Activated CD8-positive, alpha-beta memory T cell treated with anti-CD3 and anti-CD28 coated beads, Interleukin-2, amount 50 U/mL, for 1 hour (primary cell): ENCODE measurements around the gene GFER.
"Not testable (repeated sequence)": the region's sequence is repeated elsewhere in the genome, so short reads cannot be mapped to it uniquely, and the experiment has no call there.

ENCODE experiments used
- DNase-seq: peaks from one replicate; pipeline ENCODE4 v3.0.0-alpha.2; 2020; ENCODE audit errors: extremely low read depth

The GFER gene

GRCh38 chr16:2026461-2027023 is 42.5 kb downstream of the GFER start, which contains the start of gene NHERF2:
NHERF2 (plus strand) TSS chr16:2026902; CDS start chr16:2027006, 104 bp downstream.
- DNase-seq, result no peak

GRCh38 chr16:2027024-2028010 is 43.3 kb downstream of the GFER start:
- DNase-seq, result no peak

- DNase-seq, result no peak
These were observed 44.2 kb downstream of the GFER start for GRCh38 chr16:2028146-2028545.

GRCh38 chr16:2028620-2029220 is 44.7 kb downstream of the GFER start:
- no peak for DNase-seq

- DNase-seq, result no peak
These were observed 45.4 kb downstream of the GFER start for GRCh38 chr16:2029350-2029749.

GRCh38 chr16:2030036-2030435 is 46.0 kb downstream of the GFER start:
- DNase-seq, result no peak

GRCh38 chr16:2031081-2031577 is 47.1 kb downstream of the GFER start:
- DNase-seq, result no peak

- no peak for DNase-seq
These were observed 48.5 kb downstream of the GFER start for GRCh38 chr16:2032285-2033056.

- DNase-seq, result no peak
These were observed 49.3 kb downstream of the GFER start for GRCh38 chr16:2033057-2033908.

- DNase-seq, result not testable (repeated sequence)
These were observed 50.1 kb downstream of the GFER start for GRCh38 chr16:2033909-2034695.

- DNase-seq, result no peak
These were observed 50.9 kb downstream of the GFER start for GRCh38 chr16:2034696-2035430.

GRCh38 chr16:2035431-2036199 is 51.6 kb downstream of the GFER start:
- no peak for DNase-seq

- no peak for DNase-seq
These were observed 52.4 kb downstream of the GFER start for GRCh38 chr16:2036200-2036966.

GRCh38 chr16:2037115-2037514 is 53.1 kb downstream of the GFER start:
- DNase-seq, result no peak
